Smooth muscle cell of the pulmonary artery (primary cell): ENCODE results near the gene FAM219B. TPM values are rescaled to one million over a fixed set of nuclear protein-coding genes. Genes with fewer than 3 reads are reported as not detected.

Experiments used
- total RNA-seq: library from RNA; depleted of rRNA; stranded (reverse); fragments of >200 nt; gene quantifications from 2 replicates; pipeline ENCODE4 v1.2.3, GENCODE V29; 2014

FAM219B gene
- total RNA-seq: 50.0 and 71.3 TPM in 2 replicates

GRCh38 chr15:74906450-74907162, at the start of gene FAM219B:
Gene FAM219B, minus strand, starts transcription at chr15:74906851. Its CDS starts 51 bp downstream, at chr15:74906800.

GRCh38 chr15:74937590-74938371, 31.1 kb upstream of the FAM219B start, which contains the start of gene COX5A:
Gene COX5A, minus strand, starts transcription at chr15:74938073. Its CDS starts 59 bp downstream, at chr15:74938014.

GRCh38 chr15:74889883-74890664, 16.6 kb downstream of the FAM219B start, which contains the start of gene MPI:
Gene MPI, plus strand, starts transcription at chr15:74890042. Its CDS starts 32 bp downstream, at chr15:74890074.

GRCh38 chr15:74873036-74873755, 33.5 kb downstream of the FAM219B start, which contains the start of gene SCAMP2:
Gene SCAMP2, minus strand, starts transcription at chr15:74873365. Its CDS starts 110 bp downstream, at chr15:74873255.

Other genes with a start within 250 kb of the FAM219B start
- 22.0 and 23.5 TPM in 2 replicates for gene EDC3, start 210.8 kb downstream of the FAM219B start, total RNA-seq
- 0.40 and 1.2 TPM in 2 replicates for gene CYP1A1, start 181.3 kb downstream of the FAM219B start, total RNA-seq
- gene CYP1A2, start 158.0 kb downstream of the FAM219B start, total RNA-seq: not detected in 2 replicates
- gene CSK, start 124.8 kb downstream of the FAM219B start, total RNA-seq: 37.6 and 55.2 TPM in 2 replicates
- gene LMAN1L, start 94.0 kb downstream of the FAM219B start, total RNA-seq: 0.26 TPM in 1 of 2 replicates, not detected in the other
- not detected in 2 replicates for gene CPLX3, start 80.2 kb downstream of the FAM219B start, total RNA-seq
- gene ULK3, start 63.7 kb downstream of the FAM219B start, total RNA-seq: 14.5 and 28.5 TPM in 2 replicates
- 28.7 and 39.0 TPM in 2 replicates for gene SCAMP2, start 33.5 kb downstream of the FAM219B start, total RNA-seq
- gene MPI, start 16.8 kb downstream of the FAM219B start, total RNA-seq: 118 TPM in 2 replicates
- 33.1 and 41.3 TPM in 2 replicates for gene COX5A, start 31.2 kb upstream of the FAM219B start, total RNA-seq
- gene RPP25, start 49.9 kb upstream of the FAM219B start, total RNA-seq: 2.6 and 4.6 TPM in 2 replicates
- gene SCAMP5, start 88.7 kb upstream of the FAM219B start, total RNA-seq: 1.6 and 2.6 TPM in 2 replicates
- 7.3 and 7.4 TPM in 2 replicates for gene PPCDC, start 116.7 kb upstream of the FAM219B start, total RNA-seq